Astrocyte of the spinal cord (primary cell): ENCODE data around the gene LHFPL6.

Source experiments
- DNase-seq: peaks from one replicate; pipeline ENCODE4 v3.0.0; 2011; ENCODE audit warnings: low read depth, low spot score
- H3K4me3 ChIP-seq: 2 replicates; pipeline ENCODE4 v1.5.1; 2011; ENCODE audit warnings: low read depth, mild to moderate bottlenecking, low read length, moderate library complexity
- CTCF ChIP-seq: IDR thresholded peaks from 2 replicates; pipeline ENCODE4 v1.5.1; 2012; ENCODE audit warnings: low read depth, mild to moderate bottlenecking, low read length, inconsistent platforms
- in situ Hi-C: cut with HindIII; loops from 2 replicates; pipeline ENCODE4 v1.10.0; 2017; ENCODE audit warnings: low sequenced_read_pairs

The LHFPL6 gene

DNA sequence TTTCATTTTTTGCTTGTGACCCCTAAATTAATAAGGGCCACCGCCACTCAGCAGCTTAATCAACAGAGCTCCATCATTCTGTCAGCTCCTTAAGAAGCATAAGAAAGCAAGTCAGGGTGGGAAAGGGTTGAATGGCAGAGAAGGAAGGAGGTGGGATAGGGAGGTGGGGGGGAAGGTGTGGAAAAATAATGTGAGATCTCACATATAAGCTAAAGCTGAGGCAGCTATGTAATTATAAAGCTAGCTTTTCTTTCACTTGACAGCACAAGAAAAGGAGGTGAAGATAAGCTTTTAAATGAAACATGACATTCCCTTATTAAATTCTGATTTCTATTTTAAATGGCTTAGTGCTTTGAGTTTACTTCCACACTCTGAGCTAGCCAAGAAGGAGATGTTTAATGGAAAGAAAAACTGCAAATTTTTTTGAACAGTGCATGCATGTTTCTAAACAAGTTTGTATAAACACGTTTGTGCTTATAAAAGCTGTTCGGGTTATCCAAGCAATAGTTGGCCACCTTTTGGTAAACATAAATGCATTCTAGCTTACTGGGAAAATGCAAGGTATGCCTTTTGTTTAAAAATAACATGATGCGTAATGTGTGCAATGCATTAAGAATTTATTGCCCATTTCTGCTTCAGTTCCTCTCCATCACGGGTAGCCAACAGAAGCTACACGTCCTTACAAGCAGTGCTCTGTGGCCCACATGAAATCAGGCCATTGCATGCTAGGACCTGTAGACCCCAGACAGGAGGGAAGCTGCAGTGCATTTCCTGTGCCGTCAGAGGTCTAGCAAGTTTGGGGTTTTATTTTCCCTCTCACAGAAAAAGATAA is 96.2 kb downstream of the LHFPL6 start:
- H3K4me3 ChIP-seq: no peak overlapping the region
- DNase-seq: peak; percentile 37
- TF ChIP-seq CTCF: no peak
- in situ Hi-C loops: no loop called here

- in situ Hi-C loops: no loop called here
- DNase-seq: no peak
- no peak for TF ChIP-seq CTCF
Observed at GRCh38 chr13:39505151-39505550, 97.8 kb downstream of the LHFPL6 start.

GRCh38 chr13:39503048-39503447 is 99.9 kb downstream of the LHFPL6 start:
- no peak for DNase-seq
- in situ Hi-C loops: no loop called here
- no peak overlapping the region for H3K4me3 ChIP-seq
- no peak for TF ChIP-seq CTCF

More at GRCh38 chr13:39505151-39505550, 97.8 kb downstream of the LHFPL6 start:
- no peak overlapping the region for H3K4me3 ChIP-seq

- in situ Hi-C loops: no loop called here
- no peak overlapping the region for H3K4me3 ChIP-seq
- DNase-seq: peak; percentile 29
- no peak for TF ChIP-seq CTCF
Observed at GRCh38 chr13:39501702-39502324, 101.2 kb downstream of the LHFPL6 start.

DNA sequence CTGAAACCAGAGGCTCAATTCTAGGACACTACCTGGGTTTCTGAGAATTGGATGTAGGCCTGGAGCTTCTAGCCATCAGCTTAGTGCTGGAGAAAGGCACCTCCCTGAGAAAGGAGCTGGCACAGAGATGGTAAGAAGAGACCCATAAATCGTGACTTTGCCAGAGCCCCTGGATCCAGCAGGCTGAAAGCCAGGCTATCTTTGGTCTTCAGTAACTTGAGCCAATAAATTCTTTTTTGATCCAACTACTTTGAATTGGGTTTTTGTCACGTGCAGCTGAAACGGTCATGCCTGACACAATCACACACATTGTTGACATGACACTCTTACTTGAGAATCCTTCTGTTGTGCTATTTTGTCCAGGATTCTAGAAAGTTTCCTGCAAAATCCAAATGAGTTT is 103.4 kb downstream of the LHFPL6 start:
- no peak for DNase-seq
- in situ Hi-C loops: no loop called here
- H3K4me3 ChIP-seq: no peak overlapping the region
- no peak for TF ChIP-seq CTCF

- no peak overlapping the region for H3K4me3 ChIP-seq
- in situ Hi-C loops: no loop called here
- no peak for TF ChIP-seq CTCF
- no peak for DNase-seq
Observed at GRCh38 chr13:39498471-39499114, 104.4 kb downstream of the LHFPL6 start.
